Measurements from ENCODE around the gene PITPNM3.

Gene PITPNM3

DNA sequence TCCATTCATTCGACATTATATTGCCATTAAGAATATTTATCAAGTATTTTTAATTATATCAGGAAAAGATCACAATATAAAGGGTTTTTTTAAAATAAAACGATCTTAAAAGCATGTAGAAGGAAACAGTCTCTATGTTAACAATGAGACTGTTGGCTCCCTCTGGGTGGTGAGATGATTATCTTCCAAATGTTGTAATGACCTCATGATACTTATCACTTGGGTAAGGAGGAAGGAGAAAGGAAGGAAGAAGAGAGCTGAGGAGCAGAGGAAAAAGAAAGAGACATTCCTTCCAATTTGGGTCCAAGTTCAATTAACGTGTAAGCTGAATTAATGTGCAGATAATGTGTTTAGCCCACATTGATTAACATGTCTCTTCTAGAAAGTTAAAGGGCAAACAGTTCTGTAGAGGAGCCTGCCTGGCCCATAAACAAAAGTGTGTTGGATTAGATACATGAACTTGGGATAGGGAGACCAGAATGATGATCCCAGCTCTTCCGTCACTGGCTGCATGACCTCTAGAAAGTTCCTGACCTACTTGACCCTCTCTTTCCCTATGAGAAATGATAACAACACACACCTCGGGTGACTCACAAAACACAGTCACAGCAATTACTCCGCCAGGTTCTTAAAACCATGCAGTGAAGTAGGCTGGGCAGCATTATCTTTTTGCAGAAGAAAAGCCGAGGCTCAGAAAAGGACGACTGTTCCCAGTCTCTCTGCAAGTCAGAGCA, 80.1 kb downstream of the PITPNM3 start:
- in situ Hi-C loops (cut with MboI; ENCODE audit: low pct_unique_long_range_greater_than_20kb, low sequenced_read_pairs, unreplicated experiment) = no loop called here
- TF ChIP-seq, protein P1, sequence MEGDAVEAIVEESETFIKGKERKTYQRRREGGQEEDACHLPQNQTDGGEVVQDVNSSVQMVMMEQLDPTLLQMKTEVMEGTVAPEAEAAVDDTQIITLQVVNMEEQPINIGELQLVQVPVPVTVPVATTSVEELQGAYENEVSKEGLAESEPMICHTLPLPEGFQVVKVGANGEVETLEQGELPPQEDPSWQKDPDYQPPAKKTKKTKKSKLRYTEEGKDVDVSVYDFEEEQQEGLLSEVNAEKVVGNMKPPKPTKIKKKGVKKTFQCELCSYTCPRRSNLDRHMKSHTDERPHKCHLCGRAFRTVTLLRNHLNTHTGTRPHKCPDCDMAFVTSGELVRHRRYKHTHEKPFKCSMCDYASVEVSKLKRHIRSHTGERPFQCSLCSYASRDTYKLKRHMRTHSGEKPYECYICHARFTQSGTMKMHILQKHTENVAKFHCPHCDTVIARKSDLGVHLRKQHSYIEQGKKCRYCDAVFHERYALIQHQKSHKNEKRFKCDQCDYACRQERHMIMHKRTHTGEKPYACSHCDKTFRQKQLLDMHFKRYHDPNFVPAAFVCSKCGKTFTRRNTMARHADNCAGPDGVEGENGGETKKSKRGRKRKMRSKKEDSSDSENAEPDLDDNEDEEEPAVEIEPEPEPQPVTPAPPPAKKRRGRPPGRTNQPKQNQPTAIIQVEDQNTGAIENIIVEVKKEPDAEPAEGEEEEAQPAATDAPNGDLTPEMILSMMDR (IDR thresholded peaks at IDR 0.05; ENCODE audit: extremely low read depth, insufficient read depth, missing control alignments) = no peak

DNA sequence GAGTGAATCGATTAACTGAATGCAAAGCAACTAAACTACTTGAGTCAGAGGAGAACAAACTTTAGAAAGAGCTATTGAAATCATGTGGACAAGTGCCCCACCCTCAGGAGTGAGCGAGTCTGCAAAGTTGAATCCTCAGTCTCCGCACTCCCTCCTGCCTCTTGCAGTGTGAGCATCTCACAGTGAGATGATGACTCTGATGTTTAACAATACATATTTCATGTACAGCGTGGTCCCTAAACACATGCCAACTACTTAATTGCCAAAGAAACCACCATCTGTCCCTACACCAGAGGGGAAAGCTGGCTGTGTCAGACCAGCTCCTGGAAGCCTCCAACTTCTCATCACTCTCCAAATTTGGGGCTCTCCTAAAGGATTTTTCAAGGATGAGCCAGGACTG, 80.9 kb downstream of the PITPNM3 start:
- no peak for DNase-seq (ENCODE audit: low spot score)
- TF ChIP-seq, protein P1 (IDR thresholded peaks at IDR 0.05; ENCODE audit: extremely low read depth, insufficient read depth, missing control alignments) = no peak
- in situ Hi-C loops (cut with MboI; ENCODE audit: low pct_unique_long_range_greater_than_20kb, low sequenced_read_pairs, unreplicated experiment) = no loop called here

More for the DNA sequence above, 80.1 kb downstream of the PITPNM3 start:
- DNase-seq (ENCODE audit: low spot score) = no peak

DNA sequence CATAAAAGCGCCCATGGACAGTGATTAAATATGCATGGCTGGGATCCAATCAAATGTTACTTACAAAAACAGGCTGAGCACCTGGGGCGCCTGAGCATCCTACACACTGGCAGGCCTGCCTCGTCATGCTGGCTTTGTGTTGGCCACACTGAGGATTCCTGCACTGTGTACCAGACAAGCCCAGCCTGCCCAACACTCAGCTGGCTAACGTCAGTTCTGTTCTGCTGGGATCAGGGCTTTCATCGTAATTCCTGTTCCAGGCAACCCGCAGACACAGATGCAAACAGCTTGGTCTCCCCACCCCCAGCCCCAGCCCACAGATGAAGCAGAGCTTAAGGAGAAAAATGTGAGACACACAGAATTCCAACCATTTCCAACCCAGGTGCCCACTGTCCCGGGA, 81.4 kb downstream of the PITPNM3 start:
- in situ Hi-C loops (cut with MboI; ENCODE audit: low pct_unique_long_range_greater_than_20kb, low sequenced_read_pairs, unreplicated experiment) = no loop called here
- DNase-seq (ENCODE audit: low spot score) = no peak
- TF ChIP-seq, protein P1 (IDR thresholded peaks at IDR 0.05; ENCODE audit: extremely low read depth, insufficient read depth, missing control alignments) = no peak

DNA sequence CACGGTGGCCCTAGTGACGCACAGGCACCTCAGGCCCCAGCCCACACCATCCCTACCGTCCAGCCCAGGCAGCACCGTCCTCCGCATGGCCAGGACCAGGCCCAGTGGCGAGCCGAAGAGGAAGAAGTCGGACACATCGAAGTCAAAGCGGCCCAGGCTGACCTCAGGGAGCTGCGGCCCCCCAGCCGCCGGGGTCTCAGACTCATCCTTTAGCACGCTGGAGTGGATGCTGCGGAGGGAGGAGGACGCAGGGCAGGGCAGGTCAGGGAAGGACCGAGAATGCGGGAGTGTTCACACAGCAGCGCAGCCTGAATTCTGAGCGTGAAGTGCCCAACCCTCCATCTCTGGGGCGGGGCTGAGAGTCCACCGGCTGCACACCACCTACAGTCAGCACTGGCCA, 82.0 kb downstream of the PITPNM3 start:
- no peak for DNase-seq (ENCODE audit: low spot score)
- in situ Hi-C loops (cut with MboI; ENCODE audit: low pct_unique_long_range_greater_than_20kb, low sequenced_read_pairs, unreplicated experiment) = no loop called here
- TF ChIP-seq, protein P1 (IDR thresholded peaks at IDR 0.05; ENCODE audit: extremely low read depth, insufficient read depth, missing control alignments) = no peak

DNA sequence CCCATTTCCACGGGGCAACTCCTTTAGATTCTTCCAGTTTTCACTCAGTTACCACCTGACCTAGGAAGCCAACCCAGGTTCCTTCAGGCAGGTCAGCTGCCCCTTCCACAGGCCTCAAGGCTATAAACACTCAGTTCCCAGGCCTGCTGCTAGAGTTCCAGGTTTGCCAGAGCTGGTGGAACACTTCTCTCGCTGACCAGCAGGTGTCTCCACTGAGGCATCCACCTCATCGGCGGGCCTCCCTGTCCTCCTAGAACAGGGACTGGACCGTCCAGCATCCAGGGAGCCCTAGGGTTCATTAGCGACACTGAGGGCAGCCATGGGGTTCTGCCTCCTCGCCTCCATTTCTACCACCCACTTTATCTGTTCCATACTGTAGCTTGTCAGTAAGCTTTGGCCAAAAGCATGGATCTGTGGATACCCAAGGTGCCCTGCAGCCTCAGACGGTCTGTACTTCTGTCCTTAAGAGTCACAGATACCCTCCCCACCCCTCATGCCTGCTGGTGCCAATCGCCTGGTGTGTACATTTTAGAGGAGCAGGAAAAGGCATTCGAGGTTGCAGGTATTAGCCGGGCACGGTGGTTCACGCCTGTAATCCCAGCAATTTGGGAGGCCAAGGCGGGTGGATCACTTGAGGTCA, 83.1 kb downstream of the PITPNM3 start:
- TF ChIP-seq, protein P1 (IDR thresholded peaks at IDR 0.05; ENCODE audit: extremely low read depth, insufficient read depth, missing control alignments) = peak; percentile 94
- peak; percentile 93 for DNase-seq (ENCODE audit: low spot score)
- in situ Hi-C loops (cut with MboI; ENCODE audit: low pct_unique_long_range_greater_than_20kb, low sequenced_read_pairs, unreplicated experiment) = no loop called here

DNA sequence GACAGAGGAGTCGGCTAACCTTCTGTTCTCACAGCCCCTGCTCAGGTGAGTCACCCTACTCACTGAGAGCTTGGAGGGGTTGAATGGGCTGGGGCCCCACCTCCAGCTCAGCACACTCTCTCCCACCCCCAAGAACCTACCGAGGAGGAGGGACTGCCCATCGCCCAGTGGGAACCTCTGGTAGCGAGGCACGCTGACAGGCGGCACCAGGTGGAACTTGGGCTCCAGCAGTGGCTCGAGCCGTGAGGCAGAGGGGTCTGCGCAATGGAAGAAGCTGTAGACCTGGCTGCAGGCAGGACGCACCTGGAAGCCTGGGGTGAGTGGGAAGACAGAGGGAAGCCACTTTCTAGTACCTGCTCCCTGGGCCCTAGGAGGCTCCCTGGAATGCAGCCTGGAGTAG, 83.8 kb downstream of the PITPNM3 start:
- TF ChIP-seq, protein P1 (IDR thresholded peaks at IDR 0.05; ENCODE audit: extremely low read depth, insufficient read depth, missing control alignments) = no peak

More for the DNA sequence above, 83.8 kb downstream of the PITPNM3 start:
- DNase-seq (ENCODE audit: low spot score) = no peak
- in situ Hi-C loops (cut with MboI; ENCODE audit: low pct_unique_long_range_greater_than_20kb, low sequenced_read_pairs, unreplicated experiment) = no loop called here

Measured in GM13977 (cell line).